Type B pancreatic cell (in vitro differentiated cells): ENCODE results near the gene TKTL2. TPM values are rescaled to one million over a fixed set of nuclear protein-coding genes. Genes with fewer than 3 reads are reported as not detected.

Experiments used
- DNase-seq: peaks from one replicate; pipeline ENCODE4 v3.0.0; 2021; ENCODE audit warnings: mixed read lengths; ENCODE audit not compliant: unreplicated experiment; ENCODE audit errors: extremely low spot score
- H3K27ac Mint-ChIP-seq: 2 replicates; pipeline ENCODE4 v1.8.0; 2021; ENCODE audit warnings: mild to moderate bottlenecking, mixed read lengths
- H3K27me3 Mint-ChIP-seq: 2 replicates; pipeline ENCODE4 v1.8.0; 2021; ENCODE audit warnings: mixed read lengths
- H3K36me3 Mint-ChIP-seq: 2 replicates; pipeline ENCODE4 v1.8.0; 2021; ENCODE audit warnings: mixed read lengths
- H3K4me1 Mint-ChIP-seq: one replicate; pipeline ENCODE4 v1.8.0; 2021; ENCODE audit warnings: mixed read lengths; ENCODE audit not compliant: unreplicated experiment
- H3K4me3 Mint-ChIP-seq: 2 replicates; pipeline ENCODE4 v1.8.0; 2021; ENCODE audit warnings: mild to moderate bottlenecking, mixed read lengths
- H3K9me3 Mint-ChIP-seq: 2 replicates; pipeline ENCODE4 v1.8.0; 2021; ENCODE audit warnings: mixed read lengths
- CTCF ChIP-seq: fragments of 200-600 bp; sonication (generic); conservative IDR thresholded peaks from 2 replicates; pipeline ENCODE4 v1.5.0; 2021; ENCODE audit warnings: antibody characterized with exemption, mild to moderate bottlenecking
- long read RNA-seq: library from polyadenylated mRNA; unstranded; transcript quantifications from one replicate; pipeline ENCODE4 v2.0.0, GENCODE V29; 2020
- total RNA-seq: library from RNA; stranded (reverse); gene quantifications from 2 replicates; pipeline ENCODE4 v1.2.1, GENCODE V29; 2021; ENCODE audit warnings: low replicate concordance

The TKTL2 gene, protein sequence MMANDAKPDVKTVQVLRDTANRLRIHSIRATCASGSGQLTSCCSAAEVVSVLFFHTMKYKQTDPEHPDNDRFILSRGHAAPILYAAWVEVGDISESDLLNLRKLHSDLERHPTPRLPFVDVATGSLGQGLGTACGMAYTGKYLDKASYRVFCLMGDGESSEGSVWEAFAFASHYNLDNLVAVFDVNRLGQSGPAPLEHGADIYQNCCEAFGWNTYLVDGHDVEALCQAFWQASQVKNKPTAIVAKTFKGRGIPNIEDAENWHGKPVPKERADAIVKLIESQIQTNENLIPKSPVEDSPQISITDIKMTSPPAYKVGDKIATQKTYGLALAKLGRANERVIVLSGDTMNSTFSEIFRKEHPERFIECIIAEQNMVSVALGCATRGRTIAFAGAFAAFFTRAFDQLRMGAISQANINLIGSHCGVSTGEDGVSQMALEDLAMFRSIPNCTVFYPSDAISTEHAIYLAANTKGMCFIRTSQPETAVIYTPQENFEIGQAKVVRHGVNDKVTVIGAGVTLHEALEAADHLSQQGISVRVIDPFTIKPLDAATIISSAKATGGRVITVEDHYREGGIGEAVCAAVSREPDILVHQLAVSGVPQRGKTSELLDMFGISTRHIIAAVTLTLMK
- total RNA-seq: not detected in 2 replicates
- long read RNA-seq: 0 reads

DNA sequence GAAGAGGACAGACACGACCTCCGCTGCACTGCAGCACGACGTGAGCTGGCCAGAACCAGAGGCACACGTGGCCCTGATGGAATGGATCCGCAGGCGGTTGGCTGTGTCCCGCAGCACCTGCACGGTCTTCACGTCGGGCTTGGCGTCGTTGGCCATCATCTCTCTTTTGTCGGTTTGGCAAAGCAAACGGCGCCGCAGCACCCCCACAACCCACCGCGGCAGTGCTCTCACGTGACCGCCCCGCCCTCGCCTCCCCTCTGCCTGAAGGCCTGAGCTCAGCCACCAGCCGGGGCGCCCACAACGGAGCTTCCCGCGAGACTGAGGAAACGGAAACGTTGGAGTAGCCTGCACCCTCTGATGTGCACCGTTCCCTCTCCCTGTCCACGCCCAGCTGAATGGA, at the start of gene TKTL2:
TSS of gene TKTL2 (minus strand) at position 179 of the 400 bp plus-strand sequence. CDS start at position 159, 20 bp downstream.
- Mint-ChIP-seq H3K4me1 (no peaks in the 10 kb centered on the region), H3K36me3 (no peaks in the 10 kb centered on the region), H3K27ac (no peak within 1 kb of the TSS), H3K4me3 (no peak within 1 kb of the TSS), H3K27me3 (no peaks in the 10 kb centered on the region), H3K9me3 (no peaks in the 10 kb centered on the region)
- no peak for DNase-seq
- no peak for TF ChIP-seq CTCF

DNA sequence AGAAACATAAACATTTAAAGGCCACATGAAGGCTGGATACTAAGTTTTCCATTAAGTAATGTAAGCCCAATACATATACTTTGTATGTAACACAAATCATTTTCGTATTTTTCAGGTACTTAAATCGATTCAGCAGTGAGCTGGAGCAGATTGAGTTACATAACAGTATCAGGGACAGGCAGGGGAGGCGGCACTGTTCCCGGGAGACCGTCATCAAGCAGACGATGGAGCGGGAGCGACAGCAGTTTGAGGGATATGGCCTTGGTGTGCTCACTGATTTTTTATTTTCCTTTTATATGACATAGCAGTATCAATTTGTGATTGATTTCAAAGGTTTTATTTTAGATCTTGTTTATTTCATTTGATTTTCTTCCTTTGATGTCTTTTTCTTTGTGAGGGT, 41.6 kb upstream of the TKTL2 start:
- H3K4me1 Mint-ChIP-seq: no peaks in the 10 kb centered on the region
- H3K27me3 Mint-ChIP-seq: no peaks in the 10 kb centered on the region
- no peak overlapping the region for H3K27ac Mint-ChIP-seq
- H3K4me3 Mint-ChIP-seq: no peak overlapping the region
- TF ChIP-seq CTCF: no peak
- H3K36me3 Mint-ChIP-seq: peaks cover 37% of the 10 kb centered on the region
- no peak for DNase-seq
- no peaks in the 10 kb centered on the region for H3K9me3 Mint-ChIP-seq

DNA sequence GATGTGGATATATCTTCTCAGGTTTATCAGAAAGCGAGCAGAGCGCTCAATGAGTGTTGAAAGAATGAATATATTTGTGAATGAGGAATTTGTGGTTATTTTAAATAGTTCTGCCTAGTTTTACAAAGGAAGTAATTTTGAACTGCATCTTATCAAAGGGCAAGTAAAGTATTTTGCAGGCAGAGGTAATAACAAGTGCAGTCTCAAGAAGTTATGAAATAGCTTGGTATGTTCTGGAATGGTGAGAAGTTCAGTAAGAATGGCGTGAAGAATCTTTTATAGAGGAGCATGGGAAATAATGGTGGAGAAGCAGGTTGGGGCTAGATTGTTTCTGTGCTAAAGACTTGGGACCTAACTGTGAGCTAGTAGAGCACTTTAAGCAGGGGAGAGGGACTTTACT, 31.8 kb upstream of the TKTL2 start:
- Mint-ChIP-seq H3K4me3 (no peak overlapping the region), H3K27me3 (no peaks in the 10 kb centered on the region), H3K9me3 (no peaks in the 10 kb centered on the region), H3K36me3 (peaks cover 20% of the 10 kb centered on the region), H3K27ac (no peak overlapping the region), H3K4me1 (peaks cover 18% of the 10 kb centered on the region)
- no peak for TF ChIP-seq CTCF
- DNase-seq: no peak

GRCh38 chr4:163500586-163500985, 27.0 kb upstream of the TKTL2 start:
- no peak for DNase-seq
- H3K4me3 Mint-ChIP-seq: no peak overlapping the region
- H3K27me3 Mint-ChIP-seq: no peaks in the 10 kb centered on the region
- no peak for TF ChIP-seq CTCF
- H3K4me1 Mint-ChIP-seq: peaks cover 21% of the 10 kb centered on the region
- no peaks in the 10 kb centered on the region for H3K9me3 Mint-ChIP-seq
- H3K27ac Mint-ChIP-seq: no peak overlapping the region
- peaks cover 12% of the 10 kb centered on the region for H3K36me3 Mint-ChIP-seq

DNA sequence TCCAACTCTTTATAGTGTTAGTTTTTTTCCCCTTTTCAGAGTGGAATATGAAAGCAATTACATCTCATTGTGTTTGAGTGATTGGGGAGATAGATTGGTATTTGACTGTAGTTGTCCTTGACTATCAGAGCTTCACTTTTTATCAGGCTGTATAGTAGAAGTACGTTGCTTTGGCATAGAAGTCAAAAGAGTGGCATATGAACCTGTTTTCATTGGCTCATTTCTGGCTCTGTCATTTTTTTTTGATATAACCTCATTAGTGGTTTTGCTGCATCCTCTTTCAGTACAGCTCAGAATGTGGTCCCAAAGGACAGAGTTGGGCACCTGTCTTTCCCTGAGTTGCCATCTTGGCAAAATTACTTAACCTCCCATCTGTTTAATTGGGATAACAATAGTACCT, 22.3 kb upstream of the TKTL2 start:
- Mint-ChIP-seq H3K36me3 (peaks cover 8% of the 10 kb centered on the region), H3K27me3 (no peaks in the 10 kb centered on the region), H3K9me3 (no peaks in the 10 kb centered on the region), H3K4me3 (peak overlapping the region; percentile 89), H3K27ac (peak overlapping the region; percentile 87), H3K4me1 (peaks cover 13% of the 10 kb centered on the region)
- DNase-seq: no peak
- TF ChIP-seq CTCF: no peak
